ENCODE measurements around the gene FAM83G.
A peak's percentile ranks its signal among the peaks of the same experiment; 100 is the strongest.

The FAM83G gene

GRCh38 chr17:18947866-18948265 is 56.7 kb downstream of the FAM83G start:
- H4K8ac ChIP-seq (ENCODE audit: low read depth, low read length) = no peak overlapping the region
- H3K4me3 ChIP-seq (ENCODE audit: low read length) = no peak overlapping the region
- no peaks in the 10 kb centered on the region for H3K4me1 ChIP-seq (ENCODE audit: control insufficient read depth, low read depth, low read length)
- H3K18ac ChIP-seq (ENCODE audit: low read length) = no peak overlapping the region
- H2BK5ac ChIP-seq (ENCODE audit: low read length) = no peak overlapping the region
- H2BK120ac ChIP-seq (ENCODE audit: low read depth, low read length) = no peak overlapping the region
- no peak overlapping the region for H4K5ac ChIP-seq (ENCODE audit: low read length)
- no peak overlapping the region for H3K56ac ChIP-seq (ENCODE audit: low read length)
- H3K23ac ChIP-seq (ENCODE audit: low read length) = no peak overlapping the region
- H2BK15ac ChIP-seq (replicated peaks; ENCODE audit: low read depth) = no peak overlapping the region
- H3K79me1 ChIP-seq (ENCODE audit: low read length) = no peaks in the 10 kb centered on the region
- no peak overlapping the region for H3K9ac ChIP-seq (ENCODE audit: low read length)
- H3K79me2 ChIP-seq (ENCODE audit: control insufficient read depth, insufficient read depth, low read length) = no peaks in the 10 kb centered on the region
- WGBS (ENCODE audit: extremely low coverage, insufficient coverage, low lambda C conversion rate) = no CpG with 5 or more reads among the region's 6 CpGs
- H3K27ac ChIP-seq (ENCODE audit: low read depth, low read length) = no peak overlapping the region
- no peaks in the 10 kb centered on the region for H3K27me3 ChIP-seq (ENCODE audit: insufficient read depth, low read length, poor library complexity)
- no peak for DNase-seq
- H3K4me2 ChIP-seq (ENCODE audit: low read length) = no peak overlapping the region
- H3K4ac ChIP-seq (ENCODE audit: low read depth, low read length) = no peak overlapping the region
- H2AK5ac ChIP-seq (ENCODE audit: low read length) = no peak overlapping the region
- no peaks in the 10 kb centered on the region for H3K36me3 ChIP-seq (ENCODE audit: control insufficient read depth, insufficient read depth, low read length)

- WGBS (ENCODE audit: extremely low coverage, insufficient coverage, low lambda C conversion rate) = no CpG with 5 or more reads among the region's 2 CpGs
Observed at GRCh38 chr17:18946536-18946935, 58.0 kb downstream of the FAM83G start.

GRCh38 chr17:18944646-18945045 is 59.9 kb downstream of the FAM83G start:
- no peak overlapping the region for H4K8ac ChIP-seq (ENCODE audit: low read depth, low read length)
- no peak overlapping the region for H4K5ac ChIP-seq (ENCODE audit: low read length)
- H2BK120ac ChIP-seq (ENCODE audit: low read depth, low read length) = no peak overlapping the region
- no peak overlapping the region for H3K18ac ChIP-seq (ENCODE audit: low read length)
- H3K4me3 ChIP-seq (ENCODE audit: low read length) = no peak overlapping the region
- H2AK5ac ChIP-seq (ENCODE audit: low read length) = no peak overlapping the region
- H3K4me1 ChIP-seq (ENCODE audit: control insufficient read depth, low read depth, low read length) = no peaks in the 10 kb centered on the region
- H3K9ac ChIP-seq (ENCODE audit: low read length) = no peak overlapping the region
- no peak overlapping the region for H2BK5ac ChIP-seq (ENCODE audit: low read length)
- no CpG with 5 or more reads among the region's 5 CpGs for WGBS (ENCODE audit: extremely low coverage, insufficient coverage, low lambda C conversion rate)
- no peaks in the 10 kb centered on the region for H3K79me2 ChIP-seq (ENCODE audit: control insufficient read depth, insufficient read depth, low read length)
- no peaks in the 10 kb centered on the region for H3K27me3 ChIP-seq (ENCODE audit: insufficient read depth, low read length, poor library complexity)
- H3K36me3 ChIP-seq (ENCODE audit: control insufficient read depth, insufficient read depth, low read length) = no peaks in the 10 kb centered on the region
- DNase-seq = no peak
- H3K23ac ChIP-seq (ENCODE audit: low read length) = no peak overlapping the region
- H3K56ac ChIP-seq (ENCODE audit: low read length) = no peak overlapping the region
- no peak overlapping the region for H3K4ac ChIP-seq (ENCODE audit: low read depth, low read length)
- no peak overlapping the region for H3K27ac ChIP-seq (ENCODE audit: low read depth, low read length)
- H3K79me1 ChIP-seq (ENCODE audit: low read length) = no peaks in the 10 kb centered on the region
- H2BK15ac ChIP-seq (replicated peaks; ENCODE audit: low read depth) = no peak overlapping the region
- no peak overlapping the region for H3K4me2 ChIP-seq (ENCODE audit: low read length)

More at GRCh38 chr17:18946536-18946935, 58.0 kb downstream of the FAM83G start:
- peak; percentile 87 for DNase-seq
- Histone ChIP-seq H4K8ac (ENCODE audit: low read depth, low read length) (no peak overlapping the region), H3K27me3 (ENCODE audit: insufficient read depth, low read length, poor library complexity) (no peaks in the 10 kb centered on the region), H3K4me3 (ENCODE audit: low read length) (no peak overlapping the region), H2AK5ac (ENCODE audit: low read length) (no peak overlapping the region), H3K36me3 (ENCODE audit: control insufficient read depth, insufficient read depth, low read length) (no peaks in the 10 kb centered on the region), H2BK15ac (replicated peaks; ENCODE audit: low read depth) (no peak overlapping the region), H3K79me2 (ENCODE audit: control insufficient read depth, insufficient read depth, low read length) (no peaks in the 10 kb centered on the region), H3K9ac (ENCODE audit: low read length) (no peak overlapping the region), H2BK5ac (ENCODE audit: low read length) (no peak overlapping the region), H3K4me2 (ENCODE audit: low read length) (no peak overlapping the region), H3K23ac (ENCODE audit: low read length) (no peak overlapping the region), H3K56ac (ENCODE audit: low read length) (no peak overlapping the region), H3K4ac (ENCODE audit: low read depth, low read length) (no peak overlapping the region), H3K79me1 (ENCODE audit: low read length) (no peaks in the 10 kb centered on the region), H3K18ac (ENCODE audit: low read length) (no peak overlapping the region), H3K4me1 (ENCODE audit: control insufficient read depth, low read depth, low read length) (no peaks in the 10 kb centered on the region), H2BK120ac (ENCODE audit: low read depth, low read length) (no peak overlapping the region), H4K5ac (ENCODE audit: low read length) (no peak overlapping the region), H3K27ac (ENCODE audit: low read depth, low read length) (no peak overlapping the region)

GRCh38 chr17:18938692-18939023 is 65.9 kb downstream of the FAM83G start:
- Histone ChIP-seq H3K4me3 (ENCODE audit: low read length) (no peak overlapping the region), H3K27ac (ENCODE audit: low read depth, low read length) (no peak overlapping the region), H3K56ac (ENCODE audit: low read length) (no peak overlapping the region), H4K8ac (ENCODE audit: low read depth, low read length) (no peak overlapping the region), H3K79me1 (ENCODE audit: low read length) (no peaks in the 10 kb centered on the region), H3K36me3 (ENCODE audit: control insufficient read depth, insufficient read depth, low read length) (no peaks in the 10 kb centered on the region), H3K4me1 (ENCODE audit: control insufficient read depth, low read depth, low read length) (no peaks in the 10 kb centered on the region), H3K18ac (ENCODE audit: low read length) (no peak overlapping the region), H2BK120ac (ENCODE audit: low read depth, low read length) (no peak overlapping the region), H4K5ac (ENCODE audit: low read length) (no peak overlapping the region), H2BK5ac (ENCODE audit: low read length) (no peak overlapping the region), H3K27me3 (ENCODE audit: insufficient read depth, low read length, poor library complexity) (no peaks in the 10 kb centered on the region), H3K4me2 (ENCODE audit: low read length) (no peak overlapping the region), H2AK5ac (ENCODE audit: low read length) (no peak overlapping the region), H3K9ac (ENCODE audit: low read length) (no peak overlapping the region), H2BK15ac (replicated peaks; ENCODE audit: low read depth) (no peak overlapping the region), H3K79me2 (ENCODE audit: control insufficient read depth, insufficient read depth, low read length) (no peaks in the 10 kb centered on the region), H3K23ac (ENCODE audit: low read length) (no peak overlapping the region), H3K4ac (ENCODE audit: low read depth, low read length) (no peak overlapping the region)
- WGBS (ENCODE audit: extremely low coverage, insufficient coverage, low lambda C conversion rate) = no CpG with 5 or more reads among the region's 2 CpGs
- no peak for DNase-seq

GRCh38 chr17:18937981-18938691 is 66.4 kb downstream of the FAM83G start:
- Histone ChIP-seq H3K4ac (ENCODE audit: low read depth, low read length) (no peak overlapping the region), H3K18ac (ENCODE audit: low read length) (no peak overlapping the region), H3K4me1 (ENCODE audit: control insufficient read depth, low read depth, low read length) (no peaks in the 10 kb centered on the region), H3K79me2 (ENCODE audit: control insufficient read depth, insufficient read depth, low read length) (no peaks in the 10 kb centered on the region), H2BK5ac (ENCODE audit: low read length) (no peak overlapping the region), H3K36me3 (ENCODE audit: control insufficient read depth, insufficient read depth, low read length) (no peaks in the 10 kb centered on the region), H3K27ac (ENCODE audit: low read depth, low read length) (no peak overlapping the region), H3K79me1 (ENCODE audit: low read length) (no peaks in the 10 kb centered on the region), H2BK15ac (replicated peaks; ENCODE audit: low read depth) (no peak overlapping the region), H3K56ac (ENCODE audit: low read length) (no peak overlapping the region), H4K8ac (ENCODE audit: low read depth, low read length) (no peak overlapping the region), H3K23ac (ENCODE audit: low read length) (no peak overlapping the region), H3K4me2 (ENCODE audit: low read length) (no peak overlapping the region), H4K5ac (ENCODE audit: low read length) (no peak overlapping the region), H2BK120ac (ENCODE audit: low read depth, low read length) (no peak overlapping the region), H3K27me3 (ENCODE audit: insufficient read depth, low read length, poor library complexity) (no peaks in the 10 kb centered on the region), H3K9ac (ENCODE audit: low read length) (no peak overlapping the region), H3K4me3 (ENCODE audit: low read length) (no peak overlapping the region), H2AK5ac (ENCODE audit: low read length) (no peak overlapping the region)
- no peak for DNase-seq
- WGBS (ENCODE audit: extremely low coverage, insufficient coverage, low lambda C conversion rate) = no CpG with 5 or more reads among the region's 8 CpGs
